Upper lobe of right lung (tissue), 1 donor: ENCODE measurements around the gene NRXN3. TPM values are rescaled to one million over a fixed set of nuclear protein-coding genes. Genes with fewer than 3 reads are reported as not detected.

Experiments used
- ATAC-seq: fragments of 200-7000 bp; cut with Tn5 transposase; one replicate; pipeline ENCODE4 v1.9.1; 2020; ENCODE audit warnings: mild to moderate bottlenecking, moderate library complexity
- DNase-seq: peaks from one replicate; pipeline ENCODE4 v3.0.0-alpha.2; 2020
- H3K27ac ChIP-seq: fragments of 200-600 bp; one replicate; pipeline ENCODE4 v1.8.0; 2022
- H3K27me3 ChIP-seq: fragments of 200-600 bp; one replicate; pipeline ENCODE4 v1.8.0; 2022; ENCODE audit warnings: mild to moderate bottlenecking
- H3K36me3 ChIP-seq: fragments of 200-600 bp; one replicate; pipeline ENCODE4 v1.8.0; 2022
- H3K4me1 ChIP-seq: fragments of 200-600 bp; one replicate; pipeline ENCODE4 v1.8.0; 2022
- H3K4me3 ChIP-seq: fragments of 200-600 bp; one replicate; pipeline ENCODE4 v1.8.0; 2022; ENCODE audit warnings: mild to moderate bottlenecking
- H3K9me3 ChIP-seq: fragments of 200-600 bp; one replicate; pipeline ENCODE4 v1.8.0; 2022
- CTCF ChIP-seq: fragments of 200-600 bp; IDR thresholded peaks from one replicate; pipeline ENCODE4 v1.8.0; 2022; ENCODE audit warnings: antibody characterized with exemption
- intact Hi-C: fragments of 100-400 bp; cut with DNase I; formaldehyde crosslinking; loops from one replicate; pipeline ENCODE4 v1.11.0; 2022
- total RNA-seq: library from RNA; stranded (reverse); fragmentation: NEBNext Ultra II Directional; extraction: Animal tissue kit (Norgen Biotek cat#: 25700); gene quantifications from one replicate; pipeline ENCODE4 v1.2.1, GENCODE V29; 2021
- donor health status: DM: no; HTN: yes; CAD: no; lungs with severe emphysema.

Gene NRXN3
- total RNA-seq, 1 donor from 2014 or later: 10.0 TPM

- no peak for TF ChIP-seq CTCF
- intact Hi-C loops: no loop called here
- Histone ChIP-seq H3K4me1 (no peaks in the 10 kb centered on the region), H3K27ac (no peak overlapping the region), H3K9me3 (no peaks in the 10 kb centered on the region), H3K4me3 (no peak overlapping the region), H3K27me3 (no peaks in the 10 kb centered on the region), H3K36me3 (no peaks in the 10 kb centered on the region)
- no peak for ATAC-seq
- no peak for DNase-seq
These were observed 58.6 kb downstream of the NRXN3 start for GRCh38 chr14:78228702-78229327.

DNA sequence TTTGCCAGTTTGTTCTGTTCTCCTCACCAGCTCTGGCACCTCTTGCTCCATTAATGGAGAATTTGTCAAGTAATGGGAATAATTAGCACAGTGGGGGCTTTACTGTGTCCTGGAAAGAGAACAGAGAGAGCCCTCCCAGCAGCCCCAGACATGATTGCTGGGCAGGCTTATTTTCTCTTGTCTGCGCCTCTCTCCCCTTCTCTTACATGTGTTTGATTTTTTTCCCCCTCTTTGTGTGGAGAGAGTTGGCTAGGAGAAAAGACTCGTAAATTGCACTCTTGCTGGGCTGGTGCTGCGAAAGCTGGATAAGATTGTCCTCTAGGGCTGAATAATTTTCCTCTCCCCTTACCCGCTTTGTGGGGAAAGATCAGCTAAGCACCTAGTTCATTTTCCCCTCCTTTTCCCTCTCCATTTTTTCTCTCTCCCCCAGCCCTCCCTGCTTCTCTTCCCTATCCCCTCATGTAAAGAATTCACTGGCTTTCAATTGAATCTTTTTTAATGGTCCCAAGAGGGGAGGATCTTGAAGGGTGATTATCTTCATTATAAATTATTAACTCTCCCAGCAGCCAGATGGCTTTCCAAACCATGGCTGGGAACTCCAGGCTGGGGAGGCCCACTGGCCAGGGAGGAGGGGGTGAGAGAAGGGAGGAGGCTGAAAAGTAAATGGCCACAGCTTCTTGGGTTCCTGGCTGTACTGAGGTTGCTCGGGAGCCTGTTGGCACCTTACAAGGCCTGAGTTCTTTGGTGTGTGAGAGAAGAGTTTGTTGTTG lies 62.2 kb downstream of the NRXN3 start:
- H3K4me3 ChIP-seq: no peak overlapping the region
- no peak for ATAC-seq
- no peak overlapping the region for H3K27ac ChIP-seq
- no peaks in the 10 kb centered on the region for H3K9me3 ChIP-seq
- H3K4me1 ChIP-seq: no peaks in the 10 kb centered on the region
- intact Hi-C loops: no loop called here
- H3K27me3 ChIP-seq: no peaks in the 10 kb centered on the region
- no peak for TF ChIP-seq CTCF
- no peaks in the 10 kb centered on the region for H3K36me3 ChIP-seq
- DNase-seq: no peak

DNA sequence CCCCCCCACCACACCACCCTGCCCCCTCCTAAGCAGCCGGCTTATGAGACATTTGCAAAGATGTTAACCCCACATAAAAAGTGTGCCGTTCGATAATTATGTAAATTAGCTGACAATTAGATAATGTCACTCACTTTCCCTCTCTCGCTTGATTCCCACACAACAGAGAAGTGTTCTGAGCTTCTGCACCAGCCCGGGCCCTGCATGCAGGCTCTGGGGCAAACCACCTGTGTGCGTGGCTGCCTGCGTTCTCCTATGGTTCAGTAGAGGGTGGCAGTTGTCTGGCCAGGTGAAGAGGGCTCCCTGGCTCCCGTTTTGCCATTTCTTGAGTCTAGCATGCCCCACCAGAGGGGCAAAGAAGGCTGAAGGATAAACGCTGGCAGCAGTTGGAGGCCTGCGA lies 68.0 kb downstream of the NRXN3 start:
- DNase-seq (no peak), ATAC-seq (no peak)
- intact Hi-C loops: no loop called here
- no peak overlapping the region for H3K4me3 ChIP-seq
- no peaks in the 10 kb centered on the region for H3K9me3 ChIP-seq
- H3K27ac ChIP-seq: no peak overlapping the region
- no peaks in the 10 kb centered on the region for H3K27me3 ChIP-seq
- no peaks in the 10 kb centered on the region for H3K36me3 ChIP-seq
- TF ChIP-seq CTCF: no peak
- H3K4me1 ChIP-seq: no peaks in the 10 kb centered on the region

- H3K9me3 ChIP-seq: no peaks in the 10 kb centered on the region
- ATAC-seq (no peak), DNase-seq (no peak)
- H3K36me3 ChIP-seq: no peaks in the 10 kb centered on the region
- H3K4me3 ChIP-seq: no peak overlapping the region
- no peaks in the 10 kb centered on the region for H3K27me3 ChIP-seq
- H3K4me1 ChIP-seq: no peaks in the 10 kb centered on the region
- intact Hi-C loops: no loop called here
- TF ChIP-seq CTCF: no peak
- H3K27ac ChIP-seq: no peak overlapping the region
These were observed 70.4 kb downstream of the NRXN3 start for GRCh38 chr14:78240567-78240966.

GRCh38 chr14:78242086-78242485 lies 71.9 kb downstream of the NRXN3 start:
- no peaks in the 10 kb centered on the region for H3K4me1 ChIP-seq
- intact Hi-C loops: no loop called here
- H3K27ac ChIP-seq: no peak overlapping the region
- no peaks in the 10 kb centered on the region for H3K27me3 ChIP-seq
- H3K36me3 ChIP-seq: no peaks in the 10 kb centered on the region
- H3K9me3 ChIP-seq: no peaks in the 10 kb centered on the region
- no peak for DNase-seq
- no peak for TF ChIP-seq CTCF
- no peak for ATAC-seq
- no peak overlapping the region for H3K4me3 ChIP-seq
